HG03108 (cell line): ENCODE data around the gene SEC14L5.

ENCODE experiments used
- ATAC-seq: cut with Tn5 transposase; IDR thresholded peaks from one replicate; pipeline ENCODE4 v1.9.1; 2021; ENCODE audit warnings: moderate library complexity; ENCODE audit not compliant: unreplicated experiment

SEC14L5 gene

DNA sequence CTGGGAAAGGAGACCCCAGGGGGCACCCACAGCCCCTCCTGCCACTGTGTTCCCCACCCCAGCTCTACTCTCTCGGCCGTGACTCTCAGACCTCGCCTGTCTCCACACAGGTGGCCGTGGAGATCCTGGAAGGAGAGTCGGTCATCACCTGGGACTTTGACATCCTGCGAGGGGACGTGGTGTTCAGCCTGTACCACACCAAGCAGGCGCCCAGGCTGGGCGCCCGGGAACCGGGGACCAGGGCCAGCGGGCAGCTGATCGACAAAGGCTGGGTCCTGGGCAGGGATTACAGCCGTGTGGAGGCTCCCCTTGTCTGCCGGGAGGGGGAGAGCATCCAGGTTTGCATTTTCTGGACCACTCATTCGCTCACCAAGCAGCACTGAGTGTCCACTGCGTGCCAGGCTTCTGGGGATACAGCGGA is 50.2 kb downstream of the SEC14L5 start:
- no peak for ATAC-seq

GRCh38 chr16:5010576-5011329 is 52.6 kb downstream of the SEC14L5 start:
- no peak for ATAC-seq

GRCh38 chr16:5011637-5012036 is 53.5 kb downstream of the SEC14L5 start:
- ATAC-seq, result no peak

GRCh38 chr16:5012887-5013286 is 54.8 kb downstream of the SEC14L5 start:
- ATAC-seq, result no peak

DNA sequence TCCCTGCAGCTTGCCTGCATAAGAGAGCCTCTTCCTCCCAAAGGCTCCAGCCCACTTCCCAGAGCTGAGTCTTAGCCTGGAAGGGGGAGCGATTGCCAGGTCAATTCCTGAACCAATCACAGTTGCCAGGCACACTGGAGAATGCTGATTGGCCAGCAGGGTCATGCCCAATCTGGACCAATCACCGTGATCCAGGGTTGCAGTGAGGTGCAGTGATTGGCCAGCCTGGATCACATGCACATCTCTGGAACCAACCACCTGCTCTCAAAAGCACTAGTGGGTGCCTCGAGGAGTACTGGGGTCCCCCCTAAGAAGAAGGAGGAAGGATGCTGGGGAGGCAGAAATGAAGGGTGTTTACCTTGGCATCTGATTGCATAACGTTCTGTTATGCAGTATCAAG is 57.2 kb downstream of the SEC14L5 start:
- no peak for ATAC-seq

- no peak for ATAC-seq
Measured at GRCh38 chr16:5015887-5016286, 57.8 kb downstream of the SEC14L5 start.

DNA sequence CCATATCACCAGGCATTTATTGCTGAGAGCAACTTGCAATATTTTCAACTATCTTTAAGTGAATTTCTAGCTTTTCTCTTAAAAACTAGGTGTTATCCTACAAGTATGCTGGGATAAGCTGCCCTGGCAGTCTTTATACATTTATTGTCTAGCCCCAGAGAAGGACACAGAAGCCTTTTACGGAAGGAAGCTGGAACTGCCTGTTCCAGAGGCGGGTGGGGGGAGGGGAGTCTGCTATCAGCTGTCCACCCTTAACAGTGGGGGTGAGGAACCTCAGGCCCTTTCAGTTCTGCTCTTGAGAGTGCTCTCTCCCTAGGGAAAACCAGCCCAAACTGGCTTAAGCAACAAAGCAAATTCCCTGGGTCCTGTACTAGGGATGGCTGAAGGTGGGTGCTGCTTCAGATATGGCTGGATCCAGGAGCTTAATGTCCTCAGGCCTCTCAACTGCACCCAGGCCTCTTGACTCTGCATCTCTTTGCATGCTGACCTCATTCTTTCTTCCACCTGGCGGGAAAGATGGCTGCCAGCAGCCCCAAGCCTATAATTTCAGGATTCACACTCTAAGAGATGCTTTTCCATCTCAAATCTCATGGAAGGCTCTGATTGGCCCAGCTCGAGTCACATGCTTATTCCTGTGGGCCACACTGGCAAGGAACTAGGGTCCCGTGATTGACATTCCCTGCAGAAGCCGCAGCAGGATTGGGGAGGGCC is 59.0 kb downstream of the SEC14L5 start:
- ATAC-seq, result no peak

- ATAC-seq, result no peak
Measured at GRCh38 chr16:5017678-5017969, 59.5 kb downstream of the SEC14L5 start.

- no peak for ATAC-seq
Measured at GRCh38 chr16:5018793-5019192, 60.7 kb downstream of the SEC14L5 start.

DNA sequence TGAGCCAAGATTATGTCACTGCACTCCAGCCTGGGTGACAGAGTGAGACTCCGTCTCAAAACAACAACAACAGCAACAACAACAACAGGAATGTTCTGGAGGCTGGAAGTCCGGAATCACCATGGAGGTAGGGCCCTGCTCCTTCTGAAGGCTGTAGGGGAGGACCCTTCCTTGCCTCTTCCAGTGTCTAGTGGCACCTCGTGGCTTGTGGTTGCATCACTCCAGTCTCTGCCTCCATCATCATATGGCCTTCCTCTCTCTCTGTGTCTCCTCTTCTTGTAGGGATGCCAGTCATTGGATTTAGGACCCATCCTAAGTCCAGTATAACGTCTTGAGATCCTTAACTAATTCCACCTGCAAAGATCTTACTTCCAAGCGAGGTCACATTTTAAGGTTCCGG is 61.6 kb downstream of the SEC14L5 start:
- ATAC-seq, result no peak

DNA sequence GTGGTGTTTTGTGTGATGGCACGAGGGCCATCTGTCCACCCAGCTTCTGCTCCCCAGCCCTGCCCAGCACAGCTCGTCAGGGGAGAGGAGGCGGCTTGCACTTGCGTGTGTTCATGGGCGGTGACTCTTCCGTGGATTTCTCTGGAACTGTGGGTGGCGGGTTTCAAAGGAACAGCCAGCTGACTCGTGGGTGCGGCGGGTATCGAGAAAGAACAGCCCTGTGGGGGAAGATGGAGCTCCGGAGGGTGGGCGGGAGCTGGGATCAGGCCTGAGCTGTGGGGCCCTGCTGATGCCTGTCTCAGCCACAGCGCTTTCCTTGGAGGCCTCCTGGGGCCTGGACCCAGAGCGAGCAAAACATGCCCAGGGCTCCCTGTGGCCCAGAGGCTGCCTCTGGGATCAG is 62.4 kb downstream of the SEC14L5 start:
- no peak for ATAC-seq

GRCh38 chr16:5022521-5022920 is 64.4 kb downstream of the SEC14L5 start:
- ATAC-seq, result no peak

DNA sequence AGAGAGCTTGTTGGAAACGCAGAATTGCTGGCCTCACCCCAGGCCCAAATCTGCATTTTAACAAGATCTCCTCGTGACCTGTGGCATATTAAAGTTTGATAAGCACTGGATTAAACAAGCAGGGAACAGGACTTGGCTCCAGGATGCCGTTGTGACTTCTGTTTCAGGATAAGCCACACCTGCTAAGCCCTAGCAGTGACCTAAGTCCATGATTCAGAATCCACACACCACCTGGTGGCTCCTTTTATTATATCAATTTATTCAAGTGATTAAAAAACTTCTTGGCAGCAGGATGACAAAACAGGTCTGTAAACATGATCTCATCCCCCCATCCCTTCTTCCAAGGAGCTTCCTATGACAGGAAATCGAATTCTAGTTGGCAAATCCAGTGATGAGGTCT is 66.5 kb downstream of the SEC14L5 start:
- ATAC-seq, result no peak

DNA sequence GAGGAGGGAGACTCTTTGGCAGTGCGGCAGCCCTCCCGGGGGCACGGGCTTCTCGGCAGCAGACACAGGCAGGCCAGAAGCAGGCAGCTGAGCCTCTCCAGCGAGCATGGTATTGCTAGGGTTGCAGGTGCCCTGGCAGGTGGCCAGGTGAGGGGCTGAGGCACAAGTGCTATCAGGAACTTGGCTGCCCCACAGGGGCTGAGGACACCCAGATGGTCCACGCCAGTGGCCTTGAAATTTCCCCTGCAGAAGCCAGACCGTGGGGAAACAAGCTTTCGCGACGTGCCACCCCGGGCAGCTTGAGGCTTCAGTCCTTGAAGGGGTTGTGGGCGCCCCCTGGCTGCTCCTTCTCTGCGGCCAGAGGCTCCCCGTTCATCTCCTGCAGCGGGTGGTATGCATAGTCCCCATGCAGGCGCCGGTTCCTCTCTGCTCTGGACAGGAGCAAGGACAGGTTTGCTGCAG is 67.1 kb downstream of the SEC14L5 start:
- no peak for ATAC-seq

DNA sequence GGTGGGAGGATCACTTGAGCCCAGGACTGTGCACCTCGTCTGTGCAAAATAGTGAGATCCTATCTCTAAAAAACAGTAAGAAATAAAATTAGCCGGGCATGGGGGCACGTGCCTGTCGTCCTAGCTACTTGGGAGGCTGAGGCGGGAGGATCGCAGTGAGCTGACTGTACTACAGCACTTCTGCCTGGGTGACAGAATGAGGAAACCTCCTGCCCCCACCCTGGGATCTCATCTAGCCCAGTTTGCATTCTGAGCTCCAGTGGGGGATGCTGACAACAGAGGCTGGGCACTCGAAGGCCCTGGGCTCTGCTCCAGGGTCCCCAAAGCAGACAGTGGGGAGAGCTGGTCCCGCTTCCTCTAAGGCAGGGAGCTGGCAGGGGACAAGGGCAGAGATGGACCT is 68.5 kb downstream of the SEC14L5 start:
- no peak for ATAC-seq

GRCh38 chr16:5027086-5027485 is 69.0 kb downstream of the SEC14L5 start:
- no peak for ATAC-seq

- ATAC-seq, result no peak
Measured at GRCh38 chr16:5027575-5028235, 69.6 kb downstream of the SEC14L5 start.

GRCh38 chr16:5028950-5029475 is 70.9 kb downstream of the SEC14L5 start:
- ATAC-seq, result no peak

DNA sequence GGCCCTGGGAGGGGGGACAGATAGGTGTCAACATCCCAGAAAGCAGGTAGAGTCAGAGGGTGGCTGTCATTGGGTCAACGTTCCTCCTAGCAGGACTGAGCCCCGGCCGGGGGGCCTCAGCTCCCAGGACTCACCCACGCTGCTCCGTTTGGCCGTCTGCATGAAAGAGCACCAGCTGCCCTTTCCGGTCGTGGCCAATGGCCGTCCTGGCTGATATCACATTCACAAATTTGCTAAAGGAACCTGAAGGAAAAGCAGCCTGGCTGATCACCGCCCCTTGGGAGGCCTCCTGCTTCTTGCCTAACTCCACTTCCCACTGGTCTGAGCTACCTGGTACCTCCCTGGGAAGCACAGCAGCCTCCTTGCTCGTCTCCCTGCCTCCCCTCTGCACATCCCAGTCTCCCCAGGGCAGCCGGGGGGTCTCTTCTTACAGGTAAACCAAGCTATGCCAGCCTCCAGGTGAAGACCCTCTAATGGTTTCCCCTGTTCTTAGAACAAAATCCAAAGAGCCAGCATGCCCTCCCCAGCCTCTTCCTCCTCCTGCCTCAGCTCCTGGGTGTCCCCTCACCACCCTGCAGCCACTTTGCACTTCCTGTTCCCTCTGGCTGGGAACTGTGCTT is 72.2 kb downstream of the SEC14L5 start:
- ATAC-seq, result no peak

- ATAC-seq, result no peak
Measured at GRCh38 chr16:5031601-5032000, 73.5 kb downstream of the SEC14L5 start.

- ATAC-seq, result no peak
Measured at GRCh38 chr16:5032748-5033167, 74.6 kb downstream of the SEC14L5 start.
